Ovary (tissue), 3 donors: ENCODE results near the gene RXRG.

Experiments used
- CTCF ChIP-seq, 3 donors: fragments of 450-650 bp in 2 of 3; fragments of 200-600 bp in 1 of 3; IDR thresholded peaks; one replicate each; pipeline versions ENCODE4 v1.5.1 to v1.8.0; 2016 to 2022; ENCODE audit warnings: antibody characterized with exemption in 3 of 3, mild to moderate bottlenecking in 1 of 3
- POLR2A ChIP-seq: fragments of 450-650 bp; IDR thresholded peaks from one replicate; pipeline ENCODE4 v1.6.1; 2017; ENCODE audit warnings: antibody characterized with exemption, mild to moderate bottlenecking, moderate library complexity
- donor health status: DM: no; HTN: no; CAD: no.

GRCh38 chr1:165408518-165408917 lies 36.4 kb downstream of the RXRG start:
- TF ChIP-seq POLR2A, result no peak
- TF ChIP-seq CTCF (IDR thresholded peaks at IDR 0.05), result no peak
